ENCODE measurements around the gene LSM7.

LSM7 gene

DNA sequence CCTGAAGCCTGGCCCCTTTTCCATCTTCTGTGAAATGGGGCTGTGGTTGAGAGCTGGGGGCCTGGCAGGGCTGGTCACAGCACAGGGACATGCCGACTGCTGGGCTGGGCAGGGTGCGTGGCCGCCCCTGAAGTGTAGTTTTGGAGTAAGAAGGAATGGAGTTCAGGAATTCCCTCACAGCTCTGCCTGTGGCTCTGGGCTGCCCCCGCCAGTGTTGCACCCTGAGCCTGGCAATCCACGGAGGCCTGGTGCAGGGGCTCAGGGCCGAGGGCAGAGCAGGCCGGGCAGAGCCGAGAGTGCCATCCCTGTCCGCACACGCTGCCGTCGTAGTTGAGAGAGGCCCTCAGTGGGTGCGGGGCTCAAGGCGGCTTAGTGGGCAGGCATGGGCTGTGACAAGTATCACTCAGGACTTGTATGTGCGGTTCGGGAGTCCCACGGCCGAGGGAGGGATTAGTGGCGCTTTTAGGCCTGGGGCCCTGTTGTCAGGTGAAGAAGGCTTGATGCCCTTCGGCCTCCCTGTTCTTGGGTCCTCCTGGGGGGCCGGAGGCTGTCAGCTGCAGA lies 9.7 kb upstream of the LSM7 start:
- DNase-seq: no peak

DNA sequence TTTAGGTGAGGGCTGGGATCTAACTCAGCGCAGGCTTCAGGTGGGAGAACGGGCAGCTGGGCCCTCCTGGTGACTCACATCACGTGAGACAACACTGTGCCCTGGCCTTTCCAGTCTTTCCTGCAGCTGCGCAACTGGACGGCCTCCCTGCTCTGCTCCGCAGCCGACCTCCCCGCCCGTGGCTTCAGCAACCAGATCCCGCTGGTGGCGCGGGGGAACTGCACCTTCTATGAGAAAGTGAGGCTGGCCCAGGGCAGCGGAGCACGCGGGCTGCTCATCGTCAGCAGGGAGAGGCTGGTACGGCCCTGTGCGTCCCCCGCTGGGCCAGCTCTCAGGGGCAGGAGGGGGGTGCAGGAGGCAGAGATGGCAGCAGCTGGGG lies 8.9 kb upstream of the LSM7 start:
- DNase-seq: no peak

DNA sequence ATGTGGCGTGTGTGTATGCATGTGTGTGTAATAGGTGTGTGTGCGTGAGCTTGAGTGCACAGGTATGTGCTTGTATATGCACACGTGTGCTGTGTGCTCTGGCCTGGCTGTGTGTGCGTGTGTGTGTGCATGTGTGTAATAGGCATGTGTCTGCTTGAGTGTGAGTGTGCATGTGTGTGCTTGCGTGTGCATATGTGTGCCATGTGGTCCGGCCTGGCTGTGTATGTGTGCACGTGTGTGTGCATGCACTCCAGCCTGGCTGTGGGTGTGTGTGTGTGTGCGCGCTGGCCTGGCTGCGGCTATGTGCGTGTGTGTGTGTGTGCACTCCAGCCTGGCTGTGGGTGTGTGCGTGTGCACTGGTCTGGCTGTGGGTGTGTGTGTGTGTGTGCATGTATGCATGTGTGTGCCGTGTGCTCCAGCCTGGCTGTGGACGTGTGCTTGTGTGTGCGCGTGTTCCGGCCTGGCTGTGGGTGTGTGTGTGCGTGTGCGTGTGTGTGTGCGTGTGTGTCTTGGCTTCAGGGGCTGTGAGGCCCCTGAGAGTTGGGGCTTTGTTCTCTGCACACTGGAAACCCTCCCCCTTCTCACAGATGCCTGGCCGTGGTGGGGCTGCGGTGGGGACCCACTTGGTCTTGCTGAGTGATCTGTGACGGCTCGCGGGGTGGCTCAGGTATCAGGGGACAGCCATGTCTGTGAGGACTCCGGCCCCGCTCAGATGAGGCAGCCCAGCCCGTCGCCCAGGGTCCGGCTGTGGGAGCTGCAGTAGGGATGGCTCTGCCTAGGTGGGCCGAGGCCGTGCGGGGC lies 8.3 kb upstream of the LSM7 start:
- no peak for DNase-seq

DNA sequence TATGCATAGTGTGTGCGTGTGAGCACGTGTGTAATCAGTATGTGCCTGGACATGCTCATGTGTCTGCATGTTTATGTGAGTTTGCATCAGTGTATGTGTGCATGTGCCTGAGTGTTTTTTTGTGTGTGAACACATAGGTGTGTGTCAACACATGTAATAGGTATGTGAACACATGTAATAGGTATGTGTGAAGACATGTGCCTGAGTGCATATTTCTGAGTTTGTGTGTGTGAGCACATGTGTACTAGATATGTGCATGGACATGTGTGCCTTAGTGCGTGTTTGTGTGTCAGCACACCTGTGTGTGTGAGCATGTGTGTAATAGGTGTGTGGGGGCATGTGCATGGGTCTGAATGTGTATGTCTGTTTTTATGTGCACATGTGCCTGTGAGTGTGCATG lies 7.5 kb upstream of the LSM7 start:
- no peak for DNase-seq

DNA sequence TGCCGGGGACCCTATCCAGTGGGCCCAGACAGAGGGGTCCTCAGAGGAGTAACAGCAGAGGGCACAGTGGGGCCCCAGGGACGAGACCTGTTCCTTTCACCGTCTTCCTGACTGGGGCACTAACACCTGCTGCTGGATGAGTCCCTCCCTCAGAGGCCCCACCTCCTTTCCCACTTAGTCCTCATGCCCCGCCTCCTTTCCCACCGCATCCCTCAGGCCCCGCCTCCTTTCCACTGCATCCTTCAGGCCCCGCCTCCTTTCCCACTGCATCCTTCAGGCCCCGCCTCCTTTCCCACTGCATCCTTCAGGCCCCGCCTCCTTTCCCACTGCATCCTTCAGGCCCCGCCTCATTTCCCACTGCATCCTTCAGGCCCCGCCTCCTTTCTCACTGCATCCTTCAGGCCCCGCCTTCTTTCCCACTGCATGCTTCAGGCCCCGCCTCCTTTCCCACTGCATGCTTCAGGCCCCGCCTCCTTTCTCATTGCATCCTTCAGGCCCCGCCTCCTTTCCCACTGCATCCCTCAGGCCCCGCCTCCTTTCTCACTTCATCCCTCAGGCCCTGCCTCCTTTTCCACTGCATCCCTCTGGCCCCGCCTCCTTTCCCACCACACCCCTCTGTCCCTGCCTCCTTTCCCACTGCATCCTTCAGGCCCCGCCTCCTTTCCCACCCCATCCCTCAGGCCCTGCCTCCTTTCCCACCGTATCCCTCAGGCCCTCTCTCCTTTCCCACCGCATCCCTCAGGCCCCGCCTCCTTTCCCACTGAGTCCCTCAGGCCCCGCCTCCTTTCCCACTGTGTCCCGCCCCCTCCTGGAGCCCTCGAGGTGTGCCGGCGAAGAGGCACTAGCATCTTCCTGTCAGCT lies 6.8 kb upstream of the LSM7 start:
- no peak for DNase-seq

DNA sequence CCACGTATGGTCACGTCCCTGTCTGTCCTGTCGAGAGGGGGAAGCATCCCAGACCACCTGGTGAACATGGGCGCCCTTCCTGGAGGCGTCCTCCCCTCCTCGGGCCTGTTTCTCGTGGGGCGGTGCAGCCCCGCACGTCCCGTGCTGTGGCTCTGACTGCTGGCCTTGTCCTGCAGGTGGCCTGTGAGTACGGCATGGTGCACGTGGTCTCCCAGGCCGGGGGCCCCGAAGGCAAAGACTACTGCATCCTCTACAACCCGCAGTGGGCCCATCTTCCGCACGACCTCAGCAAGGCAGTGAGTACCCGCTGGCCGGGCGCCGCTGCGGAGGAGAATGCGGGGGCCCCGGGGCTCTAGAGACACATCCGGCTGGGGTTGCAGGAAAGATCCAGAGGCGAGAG lies 6.0 kb upstream of the LSM7 start:
- DNase-seq: no peak

DNA sequence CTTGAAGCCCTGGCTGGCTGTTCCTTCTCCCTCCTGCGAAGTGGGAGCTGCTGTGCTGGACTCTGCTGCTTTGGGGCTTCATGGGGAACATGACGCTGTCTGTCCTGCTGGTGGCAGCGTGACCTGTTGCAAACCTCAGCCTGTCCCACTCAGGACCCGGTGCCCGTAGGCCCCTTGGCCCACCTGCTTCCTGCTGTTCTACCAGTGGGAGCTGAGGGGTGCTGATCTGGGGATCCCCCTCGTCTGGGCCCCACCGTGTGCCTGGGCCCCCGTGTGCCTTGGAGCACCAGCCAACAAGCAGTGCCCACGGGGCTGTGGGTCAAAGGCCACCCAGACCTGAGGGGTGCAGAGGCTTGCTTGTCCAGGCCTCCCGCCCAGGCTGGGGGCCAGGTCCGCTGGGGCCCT lies 5.4 kb upstream of the LSM7 start:
- DNase-seq: no peak

DNA sequence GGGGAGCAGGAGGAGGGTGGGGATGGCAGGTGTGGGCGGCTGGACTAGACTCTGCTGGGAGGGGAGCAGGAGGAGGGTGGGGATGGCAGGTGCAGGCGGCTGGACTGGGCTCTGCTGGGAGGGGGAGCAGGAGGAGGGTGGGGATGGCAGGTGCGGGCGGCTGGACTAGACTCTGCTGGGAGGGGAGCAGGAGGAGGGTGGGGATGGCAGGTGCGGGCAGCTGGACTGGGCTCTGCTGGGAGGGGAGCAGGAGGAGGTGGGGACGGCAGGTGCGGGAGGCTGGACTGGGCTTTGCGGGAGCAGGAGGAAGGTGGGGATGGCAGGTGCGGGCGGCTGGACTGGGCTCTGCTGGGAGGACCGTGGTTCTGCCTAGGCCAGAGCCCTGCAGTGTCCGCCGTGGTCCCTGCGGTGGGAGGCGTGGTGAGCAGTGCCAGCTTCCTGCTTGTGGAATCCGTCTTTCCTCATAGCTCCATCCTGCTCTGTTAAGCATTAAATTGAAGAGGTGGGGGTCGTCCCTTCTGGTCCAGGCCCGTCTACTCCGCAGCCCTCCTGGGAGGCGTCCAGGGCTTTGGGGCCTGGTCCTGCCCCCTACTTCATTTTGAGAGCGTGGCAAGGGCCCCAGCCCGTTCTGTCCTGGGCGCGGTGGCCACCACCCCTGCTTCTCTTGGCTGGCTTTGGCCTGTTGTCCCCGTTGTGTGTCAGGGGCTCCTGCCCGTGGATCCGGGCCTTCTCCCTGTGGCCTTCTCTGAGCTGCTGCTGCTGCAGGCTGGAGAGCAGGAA lies 4.8 kb upstream of the LSM7 start:
- no peak for DNase-seq

DNA sequence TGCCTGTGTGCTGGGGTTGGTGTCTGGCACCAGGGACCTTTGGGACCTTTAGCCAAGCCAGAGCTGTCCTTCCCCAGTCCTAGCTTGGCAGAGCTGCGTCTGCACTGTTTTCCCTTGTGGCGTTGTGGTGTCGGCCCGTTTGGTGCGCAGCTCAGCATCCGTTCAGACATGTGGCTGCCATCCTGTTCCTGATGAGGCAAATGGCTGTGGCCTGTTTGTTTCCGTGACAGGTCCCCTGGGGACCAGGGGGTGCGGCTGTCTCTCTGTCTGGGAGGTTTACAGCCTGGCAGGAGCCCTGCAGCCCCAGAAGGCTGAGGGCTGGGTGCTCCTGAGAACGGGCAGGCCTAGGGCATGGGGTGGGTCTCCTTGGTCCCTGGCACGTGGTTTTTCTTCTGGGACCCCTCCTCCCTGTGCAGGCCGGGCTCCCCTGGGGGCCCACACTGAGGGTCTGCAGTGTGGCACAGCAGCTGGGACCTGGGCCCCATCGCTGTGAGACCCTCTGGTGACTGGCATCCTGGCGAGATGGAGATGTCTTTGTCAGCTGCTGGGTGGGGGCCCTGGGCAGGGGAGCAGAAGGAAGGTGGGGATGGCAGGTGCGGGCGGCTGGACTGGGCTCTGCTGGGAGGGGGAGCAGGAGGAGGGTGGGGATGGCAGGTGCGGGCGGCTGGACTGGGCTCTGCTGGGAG lies 4.1 kb upstream of the LSM7 start:
- no peak for DNase-seq

DNA sequence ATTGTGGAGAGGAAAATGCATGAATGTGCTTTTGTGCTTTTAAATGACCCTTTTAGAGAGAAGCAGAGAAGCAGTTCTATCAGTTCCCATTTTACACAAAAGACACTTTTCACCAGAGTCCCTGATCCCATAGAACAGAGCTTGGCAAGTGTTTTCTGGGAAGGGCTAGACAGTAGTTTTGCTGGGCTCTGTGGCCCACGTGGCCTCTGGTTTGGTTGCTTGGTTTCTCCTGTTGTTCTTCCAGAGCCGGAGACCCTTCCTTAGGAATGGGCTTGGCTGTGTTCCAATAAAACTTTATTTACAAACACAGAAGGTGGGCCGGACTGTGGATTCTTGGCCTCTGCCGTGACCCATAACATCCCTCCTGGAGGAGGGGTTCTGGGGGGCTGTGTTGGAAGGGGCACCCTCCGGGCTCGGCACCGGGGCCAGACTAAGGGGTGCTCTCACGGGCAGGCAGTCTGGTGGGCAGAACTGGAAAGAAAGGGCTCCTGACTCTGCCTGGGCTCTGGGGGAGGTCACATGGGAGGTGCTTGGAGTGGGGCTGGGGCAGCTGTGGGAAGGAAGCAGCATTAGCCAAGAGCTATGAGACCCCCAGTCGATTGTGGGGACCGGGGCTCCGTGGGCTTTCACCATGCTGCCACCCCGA lies 3.3 kb upstream of the LSM7 start:
- no peak for DNase-seq

DNA sequence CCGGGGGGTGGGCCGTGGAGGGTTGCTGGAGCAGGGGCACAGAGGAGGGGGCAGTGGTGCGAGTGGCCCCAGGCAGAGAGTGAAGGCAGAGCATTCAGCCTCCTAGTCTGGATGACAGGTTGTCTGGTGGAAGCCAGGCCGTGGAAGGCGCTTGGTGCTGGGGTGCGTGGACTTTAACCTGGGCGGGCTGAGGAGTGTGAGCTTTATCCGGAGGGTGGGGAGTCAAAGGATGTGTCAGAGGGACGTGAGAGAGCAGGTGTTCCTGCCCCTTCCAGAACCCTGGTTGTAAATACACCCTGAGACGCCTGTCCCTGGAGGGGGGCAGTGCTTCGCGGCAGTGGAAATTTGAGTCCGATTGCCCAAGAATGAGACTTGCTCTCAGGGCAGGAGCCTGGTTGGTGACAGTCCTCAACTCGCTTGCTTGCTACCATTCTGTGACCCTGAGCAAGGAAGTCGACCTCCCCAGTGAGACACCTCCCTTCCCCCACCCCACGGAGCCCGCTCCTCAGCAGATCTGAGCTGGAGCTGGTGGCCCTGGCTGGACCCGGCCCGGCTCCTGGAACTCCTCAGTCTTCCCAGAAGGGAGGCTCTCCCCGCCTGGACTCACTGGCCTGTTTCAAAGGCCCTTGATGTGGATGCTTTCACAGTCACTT lies 2.4 kb upstream of the LSM7 start:
- no peak for DNase-seq

DNA sequence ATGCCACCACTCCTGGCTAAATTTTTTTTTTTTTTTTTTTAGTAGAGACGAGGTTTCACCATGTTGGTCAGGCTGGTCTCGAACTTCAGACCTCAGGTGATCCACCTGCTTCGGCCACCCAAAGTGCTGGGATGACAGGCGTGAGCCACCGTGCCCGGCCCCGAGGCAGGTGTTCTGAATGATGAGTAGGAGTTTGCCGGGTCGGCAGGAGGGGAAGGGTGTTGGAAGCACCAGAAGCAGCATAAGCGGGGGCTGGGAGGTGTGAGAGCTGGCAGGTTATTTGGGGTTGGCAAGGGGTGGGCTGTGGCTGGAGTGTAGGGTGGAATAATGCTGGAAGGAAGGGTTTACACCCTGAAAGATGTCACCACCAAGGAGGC lies 1.9 kb upstream of the LSM7 start:
- no peak for DNase-seq

DNA sequence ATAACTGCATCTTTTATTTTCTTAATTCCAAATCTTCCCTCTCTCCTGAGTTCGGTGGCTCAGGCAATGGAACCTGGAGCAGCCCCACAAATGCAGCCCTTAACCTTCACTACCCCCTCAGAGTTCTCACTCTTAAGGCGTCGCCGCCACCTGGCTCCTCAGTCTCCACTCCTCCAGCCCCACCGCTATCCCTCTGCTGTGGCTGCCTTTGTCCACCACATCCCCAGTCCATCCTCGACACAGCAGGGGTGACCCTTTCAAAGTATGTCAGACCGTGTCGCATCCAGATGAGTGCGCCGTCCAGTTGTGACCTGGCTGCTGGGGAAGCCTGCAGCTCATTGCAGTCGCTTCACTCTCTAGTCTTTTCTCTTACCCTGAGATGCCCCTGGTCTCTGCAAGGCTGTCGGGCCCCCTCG lies 1.1 kb upstream of the LSM7 start:
- no peak for DNase-seq

DNA sequence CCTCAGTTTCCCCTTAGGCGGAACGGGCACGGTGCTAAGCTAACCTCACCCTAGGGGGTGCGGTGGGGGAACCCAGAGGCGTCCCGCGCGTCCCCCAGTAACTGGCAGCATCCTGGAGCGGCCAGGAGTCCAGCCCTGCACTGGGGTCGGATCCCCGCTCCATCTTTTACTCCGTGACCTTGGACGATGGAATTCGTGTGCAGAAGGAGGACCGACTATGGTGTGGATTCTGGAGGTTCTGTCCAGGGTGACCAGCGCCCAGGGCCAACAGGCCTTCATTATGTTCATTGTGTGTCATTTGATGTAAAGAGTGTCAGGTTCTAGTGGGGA lies 728 bp upstream of the LSM7 start:
- no peak for DNase-seq

DNA sequence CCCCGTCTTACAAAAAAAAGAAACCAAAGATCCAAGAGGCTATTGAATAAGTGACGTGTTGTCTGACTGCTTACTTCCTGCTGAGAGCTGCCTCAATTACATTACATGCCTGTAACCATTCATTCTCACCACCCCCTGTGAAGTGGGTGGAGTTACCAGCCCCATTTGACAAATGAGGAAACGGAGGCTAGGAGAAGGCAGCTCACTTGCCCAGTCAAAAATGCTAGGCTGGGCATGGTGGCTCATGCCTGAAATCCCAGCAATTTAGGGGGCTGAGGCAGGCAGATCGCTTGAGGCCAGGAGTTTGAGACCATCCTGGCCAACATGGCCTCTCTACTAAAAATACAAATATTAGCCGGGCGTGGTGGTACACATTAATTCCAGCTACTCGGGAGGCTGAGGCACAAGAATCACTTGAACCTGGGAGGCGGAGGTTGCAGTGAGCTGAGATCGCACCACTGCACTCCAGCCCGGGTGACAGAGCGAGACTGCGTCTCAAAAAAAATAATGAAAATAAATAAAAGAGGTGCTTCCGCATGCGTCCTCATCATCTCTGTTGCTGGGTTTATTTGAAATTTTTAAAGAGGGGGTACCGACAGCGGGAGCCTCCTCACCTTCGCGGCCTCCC lies 499 bp downstream of the LSM7 start:
- DNase-seq: no peak

DNA sequence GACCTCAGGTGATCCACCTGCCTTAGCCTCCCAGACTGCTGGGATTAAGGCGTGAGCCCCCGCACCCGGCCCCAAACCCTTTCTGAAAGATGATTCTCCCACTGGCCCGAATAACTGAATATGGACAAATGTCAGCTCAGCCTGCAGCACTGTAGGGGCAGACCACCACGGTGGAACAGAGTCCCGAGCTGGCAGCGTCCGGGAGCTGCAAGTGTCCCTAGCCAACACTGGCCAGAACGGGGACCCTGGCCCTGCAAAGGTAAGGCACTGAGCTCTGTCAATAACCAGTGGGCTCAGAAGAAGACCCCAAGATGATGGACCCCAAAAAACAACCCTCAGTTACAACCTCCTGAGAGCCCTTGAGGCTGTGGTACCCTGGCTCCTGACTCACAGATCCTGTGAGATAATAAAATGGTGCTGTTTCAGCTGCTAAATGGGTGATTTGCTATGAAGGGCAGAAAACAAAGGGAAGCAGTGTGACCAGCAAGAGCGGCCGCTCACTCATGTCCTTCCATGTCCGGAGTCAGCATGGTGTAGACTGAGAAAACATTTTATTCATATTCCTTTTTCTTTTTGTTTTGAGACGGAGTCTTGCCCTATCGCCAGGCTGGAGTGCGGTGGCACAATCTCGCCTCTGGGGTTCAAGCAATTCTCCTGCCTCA lies 1.6 kb downstream of the LSM7 start:
- DNase-seq: no peak

DNA sequence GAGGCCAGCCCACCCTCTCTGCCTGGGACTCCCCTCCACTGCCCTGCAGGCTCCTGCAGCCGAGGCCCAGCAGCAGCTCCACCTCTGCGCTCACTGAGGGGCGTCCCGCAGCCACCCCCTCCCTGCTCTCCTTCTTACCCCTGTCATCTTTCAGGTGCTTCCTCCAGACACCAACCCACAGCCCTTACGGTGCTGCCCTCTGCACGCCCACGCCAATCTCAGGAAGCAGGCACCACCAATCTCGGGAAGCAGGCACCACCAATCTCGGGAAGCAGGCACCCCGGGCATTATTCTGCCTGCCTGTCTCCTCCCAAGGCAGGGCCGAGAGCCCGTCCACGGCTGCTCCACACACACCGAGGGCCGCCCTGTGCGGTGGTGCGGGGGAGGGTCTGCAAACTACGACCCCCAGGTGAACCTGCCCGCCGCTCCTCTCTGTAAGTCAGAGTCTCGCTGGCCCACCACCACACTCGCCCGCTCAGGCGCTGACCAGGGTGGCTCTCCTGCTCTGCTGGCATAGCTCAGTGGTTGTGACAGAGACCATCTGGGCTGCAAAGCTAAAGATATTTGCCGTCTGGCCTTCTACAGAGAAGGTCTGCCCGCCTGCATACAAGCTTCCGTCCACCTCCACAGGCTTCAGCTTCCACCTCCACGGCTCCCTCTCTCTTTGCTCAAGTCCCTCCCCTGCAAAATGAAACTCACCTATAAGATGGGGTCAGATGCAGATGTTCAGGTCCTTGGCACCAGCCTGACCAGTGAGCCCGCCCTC lies 2.9 kb downstream of the LSM7 start:
- peak; percentile 27 to 43 for DNase-seq

DNA sequence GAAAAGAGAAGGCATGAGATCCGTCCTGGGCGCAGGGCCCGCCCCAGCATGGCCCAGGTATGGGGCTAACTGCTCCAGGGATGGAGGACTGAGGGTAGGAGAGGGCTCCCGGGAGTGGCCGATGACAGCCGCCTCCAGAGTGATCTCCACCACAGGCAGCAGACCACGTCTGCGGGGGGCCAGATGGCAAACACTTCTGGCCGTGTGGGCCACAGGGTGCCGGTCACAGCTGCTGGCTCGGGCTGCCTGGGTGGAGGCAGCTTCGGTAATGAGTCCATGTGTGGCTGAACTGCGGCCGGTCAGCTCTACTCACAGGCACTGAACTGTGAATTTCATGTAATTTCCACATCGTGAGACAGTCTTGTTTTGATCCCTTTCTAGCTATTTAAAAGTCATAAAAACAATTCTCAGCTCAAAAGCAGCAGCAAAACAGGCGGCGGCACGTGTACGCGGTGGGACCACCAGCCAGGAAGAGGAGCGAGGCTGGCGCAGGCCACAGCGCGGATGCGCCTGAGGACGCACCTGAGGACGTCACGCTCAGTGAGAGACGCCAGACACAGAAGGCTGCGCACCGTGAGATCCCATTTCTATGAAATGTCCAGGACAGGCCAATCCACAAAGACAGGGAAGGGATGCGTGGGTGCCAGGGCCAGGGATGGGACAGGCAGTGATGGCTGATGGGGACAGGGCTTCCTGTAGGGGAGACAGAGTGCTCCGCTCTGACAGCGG lies 4.0 kb downstream of the LSM7 start:
- peak in 1 of 2 experiments; percentile 38 for DNase-seq

DNA sequence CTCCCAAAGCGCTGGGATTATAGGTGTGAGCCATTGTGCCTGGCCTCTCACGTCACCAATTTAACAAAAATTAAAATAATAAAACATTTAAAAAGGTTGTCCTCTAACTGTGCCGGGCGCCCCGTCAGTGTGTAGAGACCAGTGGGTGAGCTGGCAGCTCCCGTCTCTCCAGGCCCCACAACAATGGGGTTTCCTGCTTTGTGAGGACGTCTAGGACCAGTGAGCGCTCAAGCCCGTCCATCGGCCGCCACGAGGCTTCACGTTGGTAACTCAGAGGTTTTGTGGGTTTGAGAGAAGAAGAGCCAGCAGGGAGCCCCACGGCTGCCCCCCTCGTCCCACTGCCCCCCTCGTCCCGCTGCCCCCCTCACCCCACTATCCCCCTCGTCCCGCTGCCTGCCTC lies 4.7 kb downstream of the LSM7 start:
- DNase-seq: no peak

All from cerebellar nuclear complex (tissue), 1 donor.